HG02642 (cell line): ENCODE measurements around the gene SPP2.

Experiments used
- ATAC-seq: cut with Tn5 transposase; IDR thresholded peaks from one replicate; pipeline ENCODE4 v1.9.1; 2021; ENCODE audit warnings: mild to moderate bottlenecking; ENCODE audit not compliant: unreplicated experiment, poor library complexity

SPP2 gene

GRCh38 chr2:234083572-234084348, 33.3 kb downstream of the SPP2 start:
- ATAC-seq, result no peak

- no peak for ATAC-seq
Measured at GRCh38 chr2:234091432-234091879, 41.0 kb downstream of the SPP2 start.

- no peak for ATAC-seq
Measured at GRCh38 chr2:234091883-234092282, 41.4 kb downstream of the SPP2 start.

- ATAC-seq, result no peak
Measured at GRCh38 chr2:234092344-234092743, 41.8 kb downstream of the SPP2 start.

GRCh38 chr2:234095301-234095700, 44.8 kb downstream of the SPP2 start:
- ATAC-seq, result no peak

GRCh38 chr2:234096164-234096563, 45.7 kb downstream of the SPP2 start:
- ATAC-seq, result no peak

GRCh38 chr2:234098681-234099080, 48.2 kb downstream of the SPP2 start:
- no peak for ATAC-seq

- no peak for ATAC-seq
Measured at GRCh38 chr2:234099266-234099665, 48.8 kb downstream of the SPP2 start.

GRCh38 chr2:234100686-234101085, 50.2 kb downstream of the SPP2 start:
- ATAC-seq, result no peak

GRCh38 chr2:234102112-234102511, 51.6 kb downstream of the SPP2 start:
- no peak for ATAC-seq

GRCh38 chr2:234107861-234108260, 57.4 kb downstream of the SPP2 start:
- ATAC-seq, result no peak

GRCh38 chr2:234109321-234109720, 58.8 kb downstream of the SPP2 start:
- ATAC-seq, result no peak

GRCh38 chr2:234110219-234110618, 59.7 kb downstream of the SPP2 start:
- ATAC-seq, result no peak

- ATAC-seq, result no peak
Measured at GRCh38 chr2:234111523-234111922, 61.0 kb downstream of the SPP2 start.

- ATAC-seq, result no peak
Measured at GRCh38 chr2:234116010-234116409, 65.5 kb downstream of the SPP2 start.

GRCh38 chr2:234121999-234122398, 71.5 kb downstream of the SPP2 start:
- no peak for ATAC-seq

GRCh38 chr2:234125451-234126145, 75.1 kb downstream of the SPP2 start:
- ATAC-seq, result no peak

GRCh38 chr2:234126146-234126470, 75.6 kb downstream of the SPP2 start:
- ATAC-seq, result no peak
